HG03460 (cell line): Measurements from ENCODE around the gene CPEB4.
A peak's percentile ranks its signal among the peaks of the same experiment; 100 is the strongest.

Source experiments
- ATAC-seq: cut with Tn5 transposase; IDR thresholded peaks from one replicate; pipeline ENCODE4 v1.9.1; 2021; ENCODE audit not compliant: unreplicated experiment

CPEB4 gene

GRCh38 chr5:173887610-173888472 lies at the start of gene CPEB4:
TSS of gene CPEB4 (plus strand) at chr5:173888349. CDS start at chr5:173889734, 1,385 bp downstream.
- ATAC-seq: peak; percentile 92

GRCh38 chr5:173839117-173839713 lies 48.9 kb upstream of the CPEB4 start:
- ATAC-seq: no peak

- no peak for ATAC-seq
These were observed 47.8 kb upstream of the CPEB4 start for GRCh38 chr5:173840111-173840983.

GRCh38 chr5:173841710-173842109 lies 46.4 kb upstream of the CPEB4 start:
- no peak for ATAC-seq

GRCh38 chr5:173843794-173844193 lies 44.4 kb upstream of the CPEB4 start:
- no peak for ATAC-seq

GRCh38 chr5:173845321-173845720 lies 42.8 kb upstream of the CPEB4 start:
- ATAC-seq: no peak

- no peak for ATAC-seq
These were observed 41.1 kb upstream of the CPEB4 start for GRCh38 chr5:173846929-173847501.

GRCh38 chr5:173848986-173849596 lies 39.1 kb upstream of the CPEB4 start:
- no peak for ATAC-seq

GRCh38 chr5:173849908-173850307 lies 38.2 kb upstream of the CPEB4 start:
- ATAC-seq: no peak

GRCh38 chr5:173850659-173851058 lies 37.5 kb upstream of the CPEB4 start:
- no peak for ATAC-seq

- ATAC-seq: no peak
These were observed 36.4 kb upstream of the CPEB4 start for GRCh38 chr5:173851595-173852243.

GRCh38 chr5:173852790-173853359 lies 35.3 kb upstream of the CPEB4 start:
- ATAC-seq: no peak

GRCh38 chr5:173853370-173854131 lies 34.6 kb upstream of the CPEB4 start:
- no peak for ATAC-seq

- no peak for ATAC-seq
These were observed 32.8 kb upstream of the CPEB4 start for GRCh38 chr5:173855162-173855994.

- ATAC-seq: no peak
These were observed 32.0 kb upstream of the CPEB4 start for GRCh38 chr5:173855995-173856656.

GRCh38 chr5:173857234-173857633 lies 30.9 kb upstream of the CPEB4 start:
- ATAC-seq: no peak

- no peak for ATAC-seq
These were observed 30.0 kb upstream of the CPEB4 start for GRCh38 chr5:173858021-173858669.
